OCI-LY3 (cell line): Measurements from ENCODE around the gene MT1M.

Source experiments
- EZH2phosphoT487 ChIP-seq: fragments of 200-600 bp; shearing (Covaris generic); IDR thresholded peaks from 2 replicates; pipeline ENCODE4 v1.6.1; 2018; ENCODE audit warnings: antibody characterized with exemption, mixed run types, low read depth
- TF ChIP-seq, protein P1 (sequence below): fragments of 200-600, 300-600 bp; sonication (generic); IDR thresholded peaks from 2 replicates; pipeline ENCODE4 v1.5.1; 2014; ENCODE audit warnings: antibody characterized with exemption, low read length, low read depth

DNA sequence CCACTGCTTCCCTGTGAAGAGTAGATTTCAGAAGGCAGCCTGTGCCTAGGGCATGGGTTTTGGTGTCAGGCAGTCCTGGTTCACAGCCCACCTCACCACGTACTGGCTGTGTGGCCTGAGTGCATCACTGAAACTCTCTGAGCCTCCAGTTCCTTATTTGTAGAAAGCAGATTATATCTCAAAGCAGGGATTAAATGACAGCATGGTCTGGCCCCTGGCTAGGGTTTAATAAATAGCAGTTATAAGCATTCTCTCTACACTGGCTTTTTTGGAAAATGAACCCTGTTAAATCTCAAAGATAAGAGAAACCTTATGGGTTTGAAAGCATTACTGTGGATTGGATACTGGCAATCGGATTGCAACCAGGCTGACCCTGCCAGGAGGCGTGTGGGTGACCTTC, 2.9 kb upstream of the MT1M start:
- TF ChIP-seq, protein P1, sequence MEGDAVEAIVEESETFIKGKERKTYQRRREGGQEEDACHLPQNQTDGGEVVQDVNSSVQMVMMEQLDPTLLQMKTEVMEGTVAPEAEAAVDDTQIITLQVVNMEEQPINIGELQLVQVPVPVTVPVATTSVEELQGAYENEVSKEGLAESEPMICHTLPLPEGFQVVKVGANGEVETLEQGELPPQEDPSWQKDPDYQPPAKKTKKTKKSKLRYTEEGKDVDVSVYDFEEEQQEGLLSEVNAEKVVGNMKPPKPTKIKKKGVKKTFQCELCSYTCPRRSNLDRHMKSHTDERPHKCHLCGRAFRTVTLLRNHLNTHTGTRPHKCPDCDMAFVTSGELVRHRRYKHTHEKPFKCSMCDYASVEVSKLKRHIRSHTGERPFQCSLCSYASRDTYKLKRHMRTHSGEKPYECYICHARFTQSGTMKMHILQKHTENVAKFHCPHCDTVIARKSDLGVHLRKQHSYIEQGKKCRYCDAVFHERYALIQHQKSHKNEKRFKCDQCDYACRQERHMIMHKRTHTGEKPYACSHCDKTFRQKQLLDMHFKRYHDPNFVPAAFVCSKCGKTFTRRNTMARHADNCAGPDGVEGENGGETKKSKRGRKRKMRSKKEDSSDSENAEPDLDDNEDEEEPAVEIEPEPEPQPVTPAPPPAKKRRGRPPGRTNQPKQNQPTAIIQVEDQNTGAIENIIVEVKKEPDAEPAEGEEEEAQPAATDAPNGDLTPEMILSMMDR, result no peak
- TF ChIP-seq EZH2phosphoT487, result no peak
